Stimulated activated CD8-positive, alpha-beta memory T cell treated with anti-CD3 and anti-CD28 coated beads, Interleukin-2, amount 100 ng/mL, for 48 hours (primary cell): ENCODE measurements around the gene OXLD1.

ENCODE experiments used
- DNase-seq, 2 donors: peaks; one replicate each; pipeline ENCODE4 v3.0.0-alpha.2; 2020; ENCODE audit warnings: low read depth in 2 of 2

OXLD1 gene

DNA sequence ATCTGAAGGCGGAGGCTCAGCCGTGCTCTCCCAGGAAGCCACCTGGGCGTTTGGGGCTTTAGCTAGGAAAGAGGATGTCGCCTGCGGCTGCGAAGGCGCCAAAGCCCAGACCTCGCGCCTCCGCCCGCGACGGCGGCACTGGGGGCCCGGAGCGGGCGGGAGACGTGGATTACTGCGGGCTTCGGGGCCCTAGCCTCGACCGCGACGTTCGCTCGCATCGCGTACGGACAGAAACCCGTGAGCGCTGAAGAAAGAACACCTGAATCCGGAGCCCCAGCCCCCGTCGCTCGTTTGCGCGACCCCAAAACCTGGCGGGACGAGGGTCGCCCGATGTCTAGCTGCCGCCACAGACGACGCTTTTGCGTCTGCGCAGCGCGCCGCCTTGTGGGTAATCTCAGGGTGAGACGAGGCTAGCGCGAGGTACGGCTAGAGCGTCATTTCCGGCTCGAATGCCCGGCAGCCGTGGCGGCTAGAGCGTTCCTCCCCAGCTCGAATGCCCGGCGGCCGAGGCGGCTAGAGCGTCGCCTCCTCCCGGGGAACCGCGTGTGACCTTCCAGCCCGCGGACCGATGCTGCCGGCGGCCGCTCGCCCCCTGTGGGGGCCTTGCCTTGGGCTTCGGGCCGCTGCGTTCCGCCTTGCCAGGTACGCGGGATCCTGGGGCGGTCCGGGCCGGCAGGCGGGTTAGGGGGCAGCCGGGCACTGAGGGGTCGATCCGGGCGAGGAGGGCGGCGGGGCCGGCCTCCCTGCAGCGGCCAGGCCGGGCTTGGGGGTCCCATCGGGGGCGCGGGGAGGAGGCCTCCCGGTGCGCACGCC lies 36.7 kb upstream of the OXLD1 start, which contains the start of gene MRPL12:
MRPL12 (plus strand) TSS at position 434 of the 813 bp plus-strand sequence; CDS start at position 569, 135 bp downstream.
- DNase-seq = peak; percentile 82 to 89

DNA sequence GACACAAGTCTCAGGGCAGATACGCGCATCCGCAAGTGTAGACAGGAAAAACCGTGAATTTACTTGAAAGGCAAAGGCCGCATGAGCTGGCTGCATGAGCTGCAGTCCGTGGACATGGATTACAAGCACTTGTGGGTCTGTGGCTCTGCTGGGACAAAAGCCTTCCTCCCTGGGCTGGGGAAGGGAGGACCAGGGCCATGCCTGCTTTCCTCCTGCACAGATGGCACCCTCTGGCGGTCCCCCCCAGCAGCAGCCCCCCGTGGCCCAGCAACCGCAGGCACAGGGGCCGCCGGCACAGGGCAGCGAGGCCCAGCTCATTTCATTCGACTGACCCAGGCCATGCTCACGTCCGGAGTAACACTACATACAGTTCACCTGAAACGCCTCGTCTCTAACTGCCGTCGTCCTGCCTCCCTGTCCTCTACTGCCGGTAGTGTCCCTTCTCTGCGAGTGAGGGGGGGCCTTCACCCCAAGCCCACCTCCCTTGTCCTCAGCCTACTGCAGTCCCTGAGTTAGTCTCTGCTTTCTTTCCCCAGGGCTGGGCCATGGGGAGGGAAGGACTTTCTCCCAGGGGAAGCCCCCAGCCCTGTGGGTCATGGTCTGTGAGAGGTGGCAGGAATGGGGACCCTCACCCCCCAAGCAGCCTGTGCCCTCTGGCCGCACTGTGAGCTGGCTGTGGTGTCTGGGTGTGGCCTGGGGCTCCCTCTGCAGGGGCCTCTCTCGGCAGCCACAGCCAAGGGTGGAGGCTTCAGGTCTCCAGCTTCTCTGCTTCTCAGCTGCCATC lies 35.1 kb upstream of the OXLD1 start:
- no peak for DNase-seq

DNA sequence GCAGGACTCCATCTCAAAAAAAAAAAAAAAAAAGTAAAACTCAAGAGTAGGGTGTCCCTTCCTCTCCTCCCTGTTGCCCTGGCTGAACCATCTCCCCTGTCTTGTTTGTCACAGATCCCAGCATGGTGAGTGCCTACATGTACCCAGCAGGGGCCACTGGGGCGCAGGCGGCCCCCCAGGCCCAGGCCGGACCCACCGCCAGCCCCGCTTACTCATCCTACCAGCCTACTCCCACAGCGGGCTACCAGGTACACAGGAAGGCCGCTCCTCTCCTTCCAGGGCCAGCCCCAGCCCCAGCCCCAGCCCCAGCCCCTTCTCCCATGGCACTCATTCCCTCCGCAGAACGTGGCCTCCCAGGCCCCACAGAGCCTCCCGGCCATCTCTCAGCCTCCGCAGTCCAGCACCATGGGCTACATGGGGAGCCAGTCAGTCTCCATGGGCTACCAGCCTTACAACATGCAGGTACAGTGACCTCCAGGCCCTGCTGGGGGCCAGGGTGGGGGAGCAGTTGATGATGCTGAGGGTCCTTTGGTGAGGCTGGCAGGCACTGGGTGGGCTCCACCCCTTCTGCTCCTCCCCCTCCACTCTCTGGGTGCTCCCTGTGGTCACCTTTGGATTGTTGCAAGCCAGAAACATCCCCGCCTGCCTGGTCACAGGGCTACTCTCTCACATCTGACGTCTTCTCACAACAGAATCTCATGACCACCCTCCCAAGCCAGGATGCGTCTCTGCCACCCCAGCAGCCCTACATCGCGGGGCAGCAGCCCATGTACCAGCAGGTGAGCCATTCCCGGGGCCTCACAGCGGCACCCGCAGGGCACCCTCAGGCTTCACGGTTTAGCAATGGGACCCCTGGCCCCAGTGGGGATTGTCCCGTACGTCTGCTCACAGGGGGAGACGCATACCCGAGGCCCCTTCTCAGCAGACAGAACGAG lies 34.2 kb upstream of the OXLD1 start:
- no peak for DNase-seq

DNA sequence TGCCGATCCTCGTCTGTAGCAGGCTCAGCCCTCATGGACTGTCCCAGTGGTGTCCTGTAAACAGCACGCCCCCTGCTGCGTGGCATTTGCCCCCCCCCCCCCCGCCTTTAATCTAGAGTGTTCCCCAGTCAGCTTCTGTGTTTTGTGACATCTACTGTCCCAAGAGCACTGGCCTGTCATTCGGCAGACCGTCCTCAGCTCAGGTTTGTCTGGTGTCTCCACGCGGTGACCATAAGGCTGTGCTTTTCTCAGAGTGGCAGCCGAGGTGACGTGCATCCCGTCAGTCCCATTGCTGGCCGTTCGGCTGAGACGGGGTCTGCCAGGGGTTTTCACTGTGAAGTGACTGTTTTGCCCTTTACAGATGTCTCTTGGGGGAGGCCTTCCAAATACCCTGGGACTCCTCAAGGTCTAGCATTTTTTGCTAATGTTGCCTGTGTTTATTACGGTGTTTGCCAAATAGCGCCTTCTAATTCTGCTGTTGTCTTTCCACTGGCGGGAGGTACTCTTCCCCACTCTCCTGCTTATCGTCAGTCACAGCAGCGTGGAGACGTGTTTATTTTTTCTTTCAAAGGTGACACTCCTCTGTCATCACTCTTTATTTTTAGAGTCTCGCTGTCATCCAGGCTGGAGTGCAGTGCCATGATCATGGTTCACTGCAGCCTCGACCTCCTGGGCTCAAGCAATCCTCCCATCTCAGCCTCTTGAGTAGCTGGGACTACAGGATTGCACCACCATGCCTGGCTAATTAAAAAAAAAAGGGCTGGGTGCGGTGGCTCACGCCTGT lies 31.0 kb upstream of the OXLD1 start:
- no peak for DNase-seq

DNA sequence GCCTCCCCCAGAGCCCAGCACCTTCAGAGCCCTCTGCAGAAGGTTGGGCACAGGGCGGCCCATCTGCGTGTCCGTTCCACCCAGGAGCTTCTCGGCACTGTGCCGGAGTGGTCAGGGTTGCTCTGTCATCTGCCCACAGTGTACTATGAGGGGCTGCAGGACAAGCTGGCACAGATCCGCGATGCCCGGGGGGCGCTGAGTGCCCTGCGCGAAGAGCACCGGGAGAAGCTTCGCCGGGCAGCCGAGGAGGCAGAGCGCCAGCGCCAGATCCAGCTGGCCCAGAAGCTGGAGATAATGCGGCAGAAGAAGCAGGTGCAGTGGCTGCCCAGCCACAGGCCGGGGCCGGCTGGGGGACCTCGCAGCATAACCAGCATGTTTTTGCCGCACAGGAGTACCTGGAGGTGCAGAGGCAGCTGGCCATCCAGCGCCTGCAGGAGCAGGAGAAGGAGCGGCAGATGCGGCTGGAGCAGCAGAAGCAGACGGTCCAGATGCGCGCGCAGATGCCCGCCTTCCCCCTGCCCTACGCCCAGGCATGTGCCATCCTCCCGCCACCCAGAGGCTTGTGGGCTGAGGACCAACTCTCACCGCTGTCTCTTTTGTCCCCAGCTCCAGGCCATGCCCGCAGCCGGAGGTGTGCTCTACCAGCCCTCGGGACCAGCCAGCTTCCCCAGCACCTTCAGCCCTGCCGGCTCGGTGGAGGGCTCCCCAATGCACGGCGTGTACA lies 30.0 kb upstream of the OXLD1 start:
- no peak for DNase-seq

DNA sequence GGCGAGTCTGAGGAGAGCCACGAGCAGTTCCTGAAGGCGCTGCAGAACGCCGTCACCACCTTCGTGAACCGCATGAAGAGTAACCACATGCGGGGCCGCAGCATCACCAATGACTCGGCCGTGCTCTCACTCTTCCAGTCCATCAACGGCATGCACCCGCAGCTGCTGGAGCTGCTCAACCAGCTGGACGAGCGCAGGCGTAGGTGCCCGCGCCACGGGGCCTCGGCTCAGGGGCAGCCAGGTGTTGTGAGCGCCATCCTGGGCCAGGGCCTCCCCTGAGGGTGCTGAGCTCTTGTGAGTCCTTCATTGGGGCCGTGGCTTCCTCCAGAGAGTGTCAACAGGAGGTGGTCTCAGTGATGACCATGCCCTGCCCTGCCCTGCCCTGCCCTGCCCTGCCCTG lies 29.4 kb upstream of the OXLD1 start:
- DNase-seq = no peak

DNA sequence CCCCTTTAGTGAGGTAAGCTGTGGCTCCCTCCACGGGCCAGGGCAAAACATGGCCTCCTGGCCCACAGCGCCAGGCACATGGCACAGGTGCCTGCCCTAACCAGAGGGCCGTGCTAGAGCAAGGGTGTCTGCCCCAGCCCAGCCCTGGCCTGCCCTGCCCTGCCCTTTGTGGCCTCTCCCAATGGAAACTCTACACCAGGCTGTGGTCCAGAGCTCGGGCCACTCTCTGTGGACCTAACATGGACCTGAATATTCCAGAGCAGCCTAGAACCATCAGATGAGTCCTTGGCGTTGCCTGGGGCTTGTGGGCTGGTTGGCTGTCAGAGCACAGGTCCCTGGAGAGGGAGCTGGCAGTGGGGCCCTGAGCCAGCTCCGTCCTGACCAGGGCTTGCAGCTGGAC lies 28.8 kb upstream of the OXLD1 start:
- DNase-seq = no peak

DNA sequence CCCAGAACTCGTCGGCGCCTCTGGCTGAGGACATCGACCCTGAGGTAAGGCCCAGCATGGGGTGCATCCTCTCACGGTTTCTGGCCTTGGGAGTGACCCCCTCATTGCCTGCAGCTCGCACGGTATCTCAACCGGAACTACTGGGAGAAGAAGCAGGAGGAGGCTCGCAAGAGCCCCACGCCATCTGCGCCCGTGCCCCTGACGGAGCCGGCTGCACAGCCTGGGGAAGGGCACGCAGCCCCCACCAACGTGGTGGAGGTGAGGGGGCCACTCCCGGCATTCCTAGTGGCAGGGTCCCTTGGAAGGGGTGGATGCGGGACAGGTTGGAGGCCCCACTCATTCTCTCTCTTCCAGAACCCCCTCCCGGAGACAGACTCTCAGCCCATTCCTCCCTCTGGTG lies 28.4 kb upstream of the OXLD1 start:
- DNase-seq = no peak

DNA sequence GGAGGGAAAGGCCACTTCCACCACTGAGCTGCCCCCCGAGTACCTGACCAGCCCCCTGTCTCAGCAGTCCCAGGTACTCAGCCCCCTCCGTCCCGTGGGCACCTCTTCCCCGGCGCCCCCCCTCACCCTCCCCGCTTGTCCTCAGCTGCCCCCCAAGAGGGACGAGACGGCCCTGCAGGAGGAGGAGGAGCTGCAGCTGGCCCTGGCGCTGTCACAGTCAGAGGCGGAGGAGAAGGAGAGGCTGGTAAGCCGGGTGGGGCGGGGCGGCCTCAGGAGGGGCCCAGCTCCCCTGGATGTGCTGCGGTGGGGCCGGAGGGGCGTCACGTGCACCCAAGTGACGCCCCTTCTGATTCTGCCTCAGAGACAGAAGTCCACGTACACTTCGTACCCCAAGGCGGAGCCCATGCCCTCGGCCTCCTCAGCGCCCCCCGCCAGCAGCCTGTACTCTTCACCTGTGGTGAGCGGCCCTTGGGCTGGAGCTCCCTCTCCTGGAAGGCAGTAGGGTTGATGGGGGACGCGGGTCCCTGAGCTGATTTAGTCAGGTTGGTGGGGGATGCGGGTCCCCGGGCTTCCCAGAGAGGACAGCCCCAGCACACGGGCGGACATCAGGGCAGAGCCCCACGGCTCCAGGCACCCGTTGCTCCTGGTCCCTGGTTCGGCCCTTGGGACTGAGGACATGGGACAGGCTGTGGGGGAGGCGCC lies 27.3 kb upstream of the OXLD1 start:
- DNase-seq = no peak

DNA sequence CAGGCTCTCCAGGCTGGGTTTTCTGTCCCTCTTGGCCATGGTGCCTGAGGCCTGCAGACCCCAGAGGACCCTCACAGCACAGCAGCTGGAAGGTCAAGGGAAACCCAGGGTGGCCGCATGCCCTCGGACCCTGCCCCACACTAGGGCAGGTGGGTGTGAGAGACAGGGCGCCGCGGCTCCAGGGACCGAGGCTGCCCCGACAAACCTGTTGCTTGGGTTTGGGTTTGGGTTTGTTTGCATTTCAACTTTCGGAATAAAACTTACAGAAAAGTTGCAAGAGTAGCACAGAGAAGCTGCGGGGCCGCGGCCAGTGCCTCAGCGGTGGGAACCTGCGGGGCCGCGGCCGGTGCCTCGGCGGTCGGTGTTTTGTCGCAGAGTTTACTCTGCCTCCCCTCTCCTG lies 25.2 kb upstream of the OXLD1 start:
- no peak for DNase-seq

DNA sequence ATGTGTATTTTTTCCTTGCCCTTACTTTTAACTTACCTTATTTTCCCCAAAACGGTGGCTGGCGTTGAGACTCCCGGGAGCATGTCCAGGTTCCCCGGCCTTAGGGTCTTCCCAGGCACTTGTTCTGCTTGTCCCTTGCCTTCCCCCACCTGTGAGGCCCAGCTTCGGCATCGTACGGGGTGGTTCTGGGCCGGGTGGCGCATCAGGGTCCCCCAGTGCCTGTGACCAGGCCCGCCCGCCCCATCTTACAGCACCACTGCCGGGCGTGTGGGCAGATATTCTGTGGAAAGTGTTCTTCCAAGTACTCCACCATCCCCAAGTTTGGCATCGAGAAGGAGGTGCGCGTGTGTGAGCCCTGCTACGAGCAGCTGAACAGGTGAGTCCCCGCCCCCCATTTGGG lies 24.8 kb upstream of the OXLD1 start:
- no peak for DNase-seq

DNA sequence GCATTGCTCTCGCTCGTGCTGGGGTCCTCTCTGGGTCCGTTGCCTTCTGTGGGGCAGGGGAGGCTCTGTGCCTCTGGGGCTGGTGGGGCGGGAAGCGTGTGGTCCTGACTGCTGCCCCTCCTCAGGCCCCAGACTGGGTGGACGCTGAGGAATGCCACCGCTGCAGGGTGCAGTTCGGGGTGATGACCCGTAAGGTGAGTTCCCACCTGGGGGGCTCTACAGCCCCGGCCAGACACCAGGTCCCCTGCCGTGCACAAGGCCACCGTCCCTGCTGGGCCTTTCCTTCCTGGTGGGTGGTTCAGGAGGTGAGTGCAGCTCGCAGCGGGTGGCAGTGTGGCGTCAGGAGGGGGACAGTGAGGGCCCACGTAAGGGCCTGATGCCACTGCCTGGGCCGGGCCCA lies 24.1 kb upstream of the OXLD1 start:
- DNase-seq = no peak

DNA sequence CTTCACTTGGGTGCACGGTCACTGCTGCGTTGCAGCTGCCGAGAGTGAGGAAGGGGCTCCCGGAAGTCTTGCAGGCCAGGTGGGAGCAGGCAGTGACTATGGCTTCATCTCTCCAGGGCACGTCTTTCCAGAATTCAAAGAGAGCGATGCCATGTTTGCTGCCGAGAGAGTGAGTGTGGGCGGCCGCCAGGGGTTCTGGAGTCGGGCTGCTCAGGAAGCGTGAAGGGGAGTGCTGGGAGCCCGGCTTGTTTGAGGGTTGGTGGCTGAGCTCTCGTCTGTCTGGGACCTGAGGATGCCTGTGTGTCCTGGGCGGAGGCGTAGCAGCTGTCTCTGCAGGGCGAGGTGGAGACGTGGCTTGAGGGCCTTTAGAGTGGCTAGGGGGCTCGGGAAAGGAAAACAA lies 23.7 kb upstream of the OXLD1 start:
- DNase-seq = no peak

DNA sequence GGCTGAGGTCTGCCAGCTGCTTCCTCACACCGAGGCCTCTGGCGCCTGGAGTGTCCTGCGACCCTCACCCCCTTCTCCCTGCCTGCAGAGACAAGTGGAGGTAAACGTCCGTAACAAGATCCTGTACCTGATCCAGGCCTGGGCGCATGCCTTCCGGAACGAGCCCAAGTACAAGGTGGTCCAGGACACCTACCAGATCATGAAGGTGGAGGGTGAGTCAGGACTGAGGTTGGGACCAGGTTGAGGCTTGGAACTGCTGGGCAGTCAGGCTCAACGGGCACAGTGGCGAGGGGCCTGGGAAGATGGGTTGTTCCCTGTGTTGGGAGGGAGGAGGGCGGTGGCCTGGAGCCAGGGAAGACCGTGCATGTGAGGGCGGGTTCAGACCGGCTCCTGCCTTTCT lies 22.2 kb upstream of the OXLD1 start:
- no peak for DNase-seq

DNA sequence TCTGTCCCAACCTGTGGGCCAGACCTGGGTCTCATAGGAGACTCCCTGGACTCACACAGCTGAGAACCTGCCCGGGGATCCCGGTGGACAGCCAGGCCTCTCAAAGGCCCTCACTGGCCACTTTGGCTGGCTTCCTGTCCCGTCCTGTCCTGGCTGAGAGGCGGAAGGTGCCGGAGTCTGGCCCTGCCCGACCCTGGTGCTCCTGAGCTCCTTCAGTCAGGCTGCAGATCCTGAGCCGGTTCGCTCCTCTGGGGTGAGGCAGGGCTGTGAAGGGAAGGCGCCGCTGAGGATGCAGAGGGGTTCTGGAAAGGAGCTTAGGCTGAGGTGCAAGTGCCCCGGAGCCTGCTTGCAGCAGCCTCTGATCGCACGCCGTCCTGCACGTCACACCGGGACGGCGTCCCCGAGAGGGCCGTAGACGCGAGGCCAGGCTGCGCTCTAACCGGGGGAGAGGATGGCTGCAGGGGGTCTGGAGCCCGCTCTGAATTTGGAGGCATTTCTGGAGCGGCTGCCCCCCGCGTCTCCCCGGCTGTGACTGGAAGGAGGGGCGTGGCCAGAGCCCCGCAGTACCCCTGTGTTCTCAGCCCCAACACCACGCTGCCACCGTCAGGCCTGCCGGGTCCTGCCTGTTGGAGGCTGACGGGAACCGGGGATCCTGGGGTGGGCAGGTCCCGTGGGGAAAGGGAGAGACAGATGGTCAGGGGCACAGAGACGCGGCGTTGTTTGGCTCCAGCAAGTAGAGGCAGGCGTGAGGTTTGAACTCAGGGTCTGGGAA lies 21.6 kb upstream of the OXLD1 start:
- no peak for DNase-seq

DNA sequence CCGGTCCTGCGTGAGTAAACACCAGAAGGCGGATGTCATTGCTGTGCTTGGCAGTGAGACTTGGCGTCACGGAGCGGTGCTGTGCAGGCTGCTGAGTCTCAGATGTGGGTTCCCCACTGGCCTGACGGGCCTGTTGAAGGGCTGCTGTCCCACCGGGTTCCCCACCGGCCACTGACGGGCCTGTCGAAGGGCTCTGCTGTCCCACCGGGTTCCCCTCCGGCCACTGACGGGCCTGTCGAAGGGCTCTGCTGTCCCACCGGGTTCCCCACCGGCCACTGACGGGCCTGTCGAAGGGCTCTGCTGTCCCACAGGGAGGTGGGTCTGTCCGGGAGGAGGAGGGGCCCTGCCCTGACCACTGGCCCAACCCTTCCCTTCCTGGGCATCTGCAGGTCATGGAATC lies 20.2 kb upstream of the OXLD1 start:
- DNase-seq = no peak

DNA sequence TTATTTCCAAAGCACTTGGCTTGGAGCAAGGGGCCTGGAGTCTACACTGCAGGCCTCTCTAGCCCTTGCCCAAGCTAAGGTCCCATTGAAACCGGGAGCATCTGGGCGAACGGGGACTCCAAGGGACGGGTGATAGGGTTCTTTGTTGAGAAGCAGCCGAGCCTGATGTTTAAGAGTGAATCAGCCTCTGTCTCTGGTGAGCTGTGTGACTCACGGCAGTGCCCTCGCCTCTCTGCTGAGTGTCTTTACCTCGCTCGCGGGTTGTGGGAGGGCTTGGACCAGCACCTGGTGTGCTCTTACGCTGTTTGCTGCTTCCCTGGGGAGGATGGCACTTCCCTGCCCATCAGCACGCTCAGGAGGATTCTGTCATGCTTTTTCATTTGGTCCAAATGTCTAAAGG lies 18.7 kb upstream of the OXLD1 start:
- DNase-seq = peak in 1 of 2 donors; percentile 47

DNA sequence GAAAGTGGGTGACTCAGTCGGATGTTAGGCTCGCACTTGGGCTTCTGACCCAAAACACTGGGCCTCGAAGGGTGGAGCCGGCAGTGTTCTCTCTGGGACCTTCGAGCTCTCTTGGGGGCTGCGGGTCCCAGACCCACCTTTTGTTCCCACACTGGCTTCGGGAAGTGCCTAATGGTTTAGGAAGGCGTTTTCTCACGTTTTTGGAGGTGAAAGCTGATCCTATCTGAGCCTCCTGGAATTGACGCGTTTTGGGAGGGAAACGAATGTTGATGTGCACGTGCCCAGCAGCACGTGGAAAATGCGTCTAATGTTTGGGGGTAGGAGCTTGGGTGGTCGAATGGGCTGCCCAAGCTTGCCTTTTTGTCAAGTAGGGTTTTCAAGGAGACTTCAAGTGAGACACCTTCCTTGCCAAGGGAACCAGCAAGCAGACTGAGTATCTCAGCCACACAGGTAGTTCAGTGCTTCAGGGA lies 18.1 kb upstream of the OXLD1 start:
- DNase-seq = no peak
